Calu3 (cell line): ENCODE measurements around the gene COA5. TPM values are rescaled to one million over a fixed set of nuclear protein-coding genes. Genes with fewer than 3 reads are reported as not detected.

Source experiments
- BruUV-seq: library from RNA; stranded (reverse); fragments of 400-500 nt; replicated peaks from 2 replicates; lab custom pipeline; 2021; lab: Mats Ljungman, UMichigan
- CTCF ChIA-PET: fragments of 300-600 bp; sonication (Branson Sonifier 250); formaldehyde crosslinking; loops from one replicate; lab custom pipeline; 2022; ENCODE audit warnings: antibody characterized with exemption; lab: Charles Lee
- DNase-seq: peaks from one replicate; pipeline ENCODE4 v3.0.0; 2022
- H3K27ac Mint-ChIP-seq: one replicate; pipeline ENCODE4 v1.8.0; 2022; ENCODE audit warnings: mixed read lengths; ENCODE audit not compliant: unreplicated experiment
- H3K27me3 Mint-ChIP-seq: one replicate; pipeline ENCODE4 v1.8.0; 2022; ENCODE audit warnings: mixed read lengths; ENCODE audit not compliant: unreplicated experiment
- H3K36me3 Mint-ChIP-seq: one replicate; pipeline ENCODE4 v1.8.0; 2022; ENCODE audit warnings: mild to moderate bottlenecking, moderate library complexity, mixed read lengths; ENCODE audit not compliant: insufficient read depth, unreplicated experiment
- H3K4me1 Mint-ChIP-seq: one replicate; pipeline ENCODE4 v1.8.0; 2022; ENCODE audit warnings: mild to moderate bottlenecking, low read depth, mixed read lengths; ENCODE audit not compliant: unreplicated experiment
- H3K4me3 Mint-ChIP-seq: one replicate; pipeline ENCODE4 v1.8.0; 2022; ENCODE audit warnings: mild to moderate bottlenecking, low read depth, moderate library complexity, mixed read lengths; ENCODE audit not compliant: unreplicated experiment
- H3K9me3 Mint-ChIP-seq: one replicate; pipeline ENCODE4 v1.8.0; 2022; ENCODE audit warnings: low read depth, mixed read lengths; ENCODE audit not compliant: unreplicated experiment
- CTCF ChIP-seq: fragments of 200-600 bp; IDR thresholded peaks from one replicate; pipeline ENCODE4 v1.8.0; 2022; ENCODE audit warnings: antibody characterized with exemption; ENCODE audit not compliant: unreplicated experiment
- intact Hi-C: fragments of 100-400 bp; cut with micrococcal nuclease; formaldehyde crosslinking; loops from one replicate; pipeline ENCODE4 v1.10.0; 2022; ENCODE audit not compliant: unreplicated experiment
- total RNA-seq: library from RNA; stranded (reverse); gene quantifications from 2 replicates; pipeline ENCODE4 v1.2.3, GENCODE V29; 2022

The COA5 gene
- total RNA-seq, 1 experiment from 2014 or later: 24.9 TPM

GRCh38 chr2:98555696-98556095 lies 52.6 kb downstream of the COA5 start:
- BruUV-seq: no TSS peak
- no peak for TF ChIP-seq CTCF
- H3K4me3 Mint-ChIP-seq: no peak overlapping the region
- H3K27ac Mint-ChIP-seq: no peak overlapping the region
- intact Hi-C loops: no loop called here
- H3K9me3 Mint-ChIP-seq: no peaks in the 10 kb centered on the region
- no peaks in the 10 kb centered on the region for H3K27me3 Mint-ChIP-seq
- CTCF ChIA-PET: no interaction called here
- DNase-seq: no peak
- no peaks in the 10 kb centered on the region for H3K4me1 Mint-ChIP-seq
- H3K36me3 Mint-ChIP-seq: no peaks in the 10 kb centered on the region

- H3K27me3 Mint-ChIP-seq: no peaks in the 10 kb centered on the region
- H3K4me3 Mint-ChIP-seq: no peak overlapping the region
- H3K36me3 Mint-ChIP-seq: no peaks in the 10 kb centered on the region
- BruUV-seq: no TSS peak
- no peak for DNase-seq
- H3K4me1 Mint-ChIP-seq: no peaks in the 10 kb centered on the region
- no peak overlapping the region for H3K27ac Mint-ChIP-seq
- intact Hi-C loops: no loop called here
- TF ChIP-seq CTCF: no peak
- CTCF ChIA-PET: interaction anchor here (0.5 kb wide), 1 partner anchor 614 kb away, joined by 4 read pairs; no protein-coding TSS in a partner anchor
- H3K9me3 Mint-ChIP-seq: no peaks in the 10 kb centered on the region
Measured at GRCh38 chr2:98554116-98554861, 54.0 kb downstream of the COA5 start.

GRCh38 chr2:98552499-98553179 lies 55.7 kb downstream of the COA5 start:
- intact Hi-C loops: no loop called here
- Mint-ChIP-seq H3K9me3 (no peaks in the 10 kb centered on the region), H3K36me3 (no peaks in the 10 kb centered on the region), H3K4me3 (no peak overlapping the region), H3K4me1 (no peaks in the 10 kb centered on the region), H3K27ac (no peak overlapping the region), H3K27me3 (no peaks in the 10 kb centered on the region)
- CTCF ChIA-PET: no interaction called here
- BruUV-seq: no TSS peak
- DNase-seq: no peak
- TF ChIP-seq CTCF: no peak

- BruUV-seq: no TSS peak
- CTCF ChIA-PET: no interaction called here
- intact Hi-C loops: no loop called here
- H3K9me3 Mint-ChIP-seq: no peaks in the 10 kb centered on the region
- DNase-seq: no peak
- no peaks in the 10 kb centered on the region for H3K36me3 Mint-ChIP-seq
- no peaks in the 10 kb centered on the region for H3K27me3 Mint-ChIP-seq
- no peak overlapping the region for H3K27ac Mint-ChIP-seq
- no peaks in the 10 kb centered on the region for H3K4me1 Mint-ChIP-seq
- H3K4me3 Mint-ChIP-seq: no peak overlapping the region
- TF ChIP-seq CTCF: no peak
Measured at GRCh38 chr2:98551316-98551715, 57.0 kb downstream of the COA5 start.
